IPS-18a (cell line): ENCODE results near the gene BCAM.

Experiments used
- H3K27ac ChIP-seq: one replicate; pipeline ENCODE4 v1.5.1; 2013; ENCODE audit warnings: low read length
- H3K27me3 ChIP-seq: one replicate; pipeline ENCODE4 v1.6.1; 2013; ENCODE audit warnings: mild to moderate bottlenecking, low read length; ENCODE audit not compliant: control insufficient read depth, insufficient read depth
- H3K36me3 ChIP-seq: one replicate; pipeline ENCODE4 v1.6.1; 2013; ENCODE audit warnings: low read depth, low read length; ENCODE audit not compliant: control insufficient read depth
- H3K4me1 ChIP-seq: one replicate; pipeline ENCODE4 v1.6.1; 2013; ENCODE audit warnings: low read depth, low read length; ENCODE audit not compliant: control insufficient read depth
- H3K4me3 ChIP-seq: one replicate; pipeline ENCODE4 v1.5.1; 2013; ENCODE audit warnings: low read length
- H3K9ac ChIP-seq: one replicate; pipeline ENCODE4 v1.6.1; 2013; ENCODE audit warnings: mild to moderate bottlenecking, low read length, moderate library complexity
- H3K9me3 ChIP-seq: one replicate; pipeline ENCODE4 v1.6.1; 2013; ENCODE audit warnings: low read depth, low read length; ENCODE audit not compliant: control insufficient read depth

BCAM gene

DNA sequence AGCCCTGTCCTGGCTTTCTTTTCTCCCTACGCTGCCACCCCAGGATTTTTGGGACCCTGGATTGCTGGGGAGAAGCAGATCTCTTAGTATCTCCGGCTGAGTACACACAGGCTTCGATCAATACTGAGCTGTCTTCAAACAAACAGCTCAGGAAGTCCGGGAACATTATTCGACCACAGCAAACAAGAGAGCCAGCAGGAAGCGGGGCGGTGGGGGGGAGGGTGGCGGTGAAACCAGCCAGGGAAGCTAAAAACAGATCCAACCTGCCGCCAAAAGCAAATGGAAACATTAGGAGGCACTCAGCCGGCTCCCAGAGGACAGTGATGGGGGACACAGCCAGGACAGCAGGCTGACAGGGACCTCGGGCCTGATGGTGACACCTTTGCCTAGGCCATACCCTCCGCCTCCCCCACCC is 12.2 kb upstream of the BCAM start:
- no peak overlapping the region for H3K27ac ChIP-seq
- no peaks in the 10 kb centered on the region for H3K27me3 ChIP-seq

DNA sequence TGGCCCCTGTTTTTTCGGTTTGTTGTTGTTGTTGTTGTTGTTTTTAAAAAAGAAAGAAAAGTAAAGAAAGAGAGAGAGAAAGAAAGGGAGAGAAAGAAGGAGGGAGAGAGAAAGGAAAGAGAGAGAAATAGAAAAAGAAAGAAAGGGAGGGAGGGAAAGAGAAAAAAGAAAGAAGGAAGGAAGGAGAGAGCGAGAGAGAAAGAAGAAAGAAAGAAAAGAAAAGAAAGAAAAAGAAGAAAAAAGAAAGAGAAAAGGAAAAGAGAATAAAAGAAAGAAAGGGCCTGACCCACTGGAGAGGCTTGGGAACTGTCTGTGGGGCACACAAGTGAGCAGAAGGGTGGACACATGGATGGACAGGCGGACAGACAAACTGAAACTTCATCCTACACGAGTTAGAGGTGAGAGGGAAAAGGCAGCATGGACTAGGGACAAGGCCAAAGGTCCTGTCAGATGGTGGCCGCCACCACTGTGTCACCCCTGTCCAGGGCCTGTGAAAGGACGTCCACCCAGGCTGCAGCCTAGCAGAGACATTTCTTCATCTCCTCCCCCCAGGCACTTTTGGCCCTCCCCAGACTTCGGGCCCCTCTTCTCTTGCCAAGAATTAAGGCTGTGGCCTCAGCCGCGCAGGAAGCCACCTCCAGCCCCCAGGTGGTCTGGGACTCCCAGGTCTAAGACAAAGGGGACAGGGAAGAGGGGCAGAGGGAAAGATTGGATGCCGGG is 9.1 kb upstream of the BCAM start:
- no peak overlapping the region for H3K9ac ChIP-seq
- no peaks in the 10 kb centered on the region for H3K36me3 ChIP-seq
- H3K4me1 ChIP-seq = peaks cover 13% of the 10 kb centered on the region
- no peak overlapping the region for H3K4me3 ChIP-seq
- H3K27ac ChIP-seq = no peak overlapping the region
- H3K9me3 ChIP-seq = no peaks in the 10 kb centered on the region
- H3K27me3 ChIP-seq = peaks cover 23% of the 10 kb centered on the region

More for the DNA sequence above, 12.2 kb upstream of the BCAM start:
- Histone ChIP-seq H3K9ac (no peak overlapping the region), H3K4me3 (no peak overlapping the region), H3K4me1 (peaks cover 13% of the 10 kb centered on the region), H3K36me3 (peaks cover 10% of the 10 kb centered on the region), H3K9me3 (no peaks in the 10 kb centered on the region)

DNA sequence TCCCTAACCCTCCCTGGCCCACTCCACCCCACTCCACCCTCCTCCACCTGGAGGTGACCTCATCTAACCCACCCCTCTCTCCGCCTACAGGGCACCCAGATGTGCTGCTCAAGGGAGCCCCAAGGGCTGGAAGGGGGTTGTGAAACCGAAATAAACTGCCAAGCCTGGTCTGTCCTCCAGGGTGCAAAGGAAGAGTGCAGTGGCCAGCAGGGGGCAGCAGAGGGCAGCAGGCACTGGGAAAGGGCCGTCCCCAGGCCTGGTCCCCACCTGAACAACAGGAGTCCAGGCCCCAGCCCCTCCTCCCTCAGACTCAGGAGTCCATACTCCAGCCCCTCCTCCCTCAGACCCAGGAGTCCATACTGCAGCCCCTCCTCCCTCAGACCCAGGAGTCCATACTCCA is 8.4 kb upstream of the BCAM start:
- H3K27me3 ChIP-seq = peaks cover 29% of the 10 kb centered on the region
- H3K36me3 ChIP-seq = no peaks in the 10 kb centered on the region
- H3K4me1 ChIP-seq = peaks cover 13% of the 10 kb centered on the region
- H3K4me3 ChIP-seq = no peak overlapping the region
- no peaks in the 10 kb centered on the region for H3K9me3 ChIP-seq
- no peak overlapping the region for H3K27ac ChIP-seq
- no peak overlapping the region for H3K9ac ChIP-seq

GRCh38 chr19:44803442-44804428 is 5.2 kb upstream of the BCAM start:
- Histone ChIP-seq H3K27me3 (peaks cover 29% of the 10 kb centered on the region), H3K36me3 (no peaks in the 10 kb centered on the region)

DNA sequence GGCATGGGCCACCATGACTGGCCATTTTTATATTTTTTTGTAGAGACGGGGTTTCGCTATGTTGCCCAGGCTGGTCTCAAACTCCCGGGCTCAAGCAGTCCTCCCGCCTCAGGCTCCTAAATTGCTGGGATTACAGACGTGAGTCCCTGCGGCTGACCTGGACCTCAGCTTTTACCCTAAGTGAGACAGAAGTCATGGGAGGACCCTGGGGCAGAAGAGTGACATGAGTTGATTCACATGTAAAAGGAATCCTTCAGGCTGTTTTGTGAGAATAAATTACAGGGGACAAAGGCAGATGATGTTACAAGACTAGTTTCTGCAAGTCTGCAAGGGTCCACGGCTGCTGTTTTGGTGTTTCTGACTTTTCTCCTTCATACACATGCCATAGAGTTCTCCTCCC is 2.6 kb upstream of the BCAM start:
- Histone ChIP-seq H3K9me3 (no peaks in the 10 kb centered on the region), H3K4me3 (no peak overlapping the region), H3K36me3 (no peaks in the 10 kb centered on the region), H3K9ac (no peak overlapping the region), H3K4me1 (peaks cover 22% of the 10 kb centered on the region), H3K27ac (no peak overlapping the region), H3K27me3 (peaks cover 36% of the 10 kb centered on the region)

More at GRCh38 chr19:44803442-44804428, 5.2 kb upstream of the BCAM start:
- no peak overlapping the region for H3K27ac ChIP-seq
- H3K9ac ChIP-seq = no peak overlapping the region
- H3K4me3 ChIP-seq = no peak overlapping the region
- H3K9me3 ChIP-seq = no peaks in the 10 kb centered on the region
- H3K4me1 ChIP-seq = peaks cover 14% of the 10 kb centered on the region

DNA sequence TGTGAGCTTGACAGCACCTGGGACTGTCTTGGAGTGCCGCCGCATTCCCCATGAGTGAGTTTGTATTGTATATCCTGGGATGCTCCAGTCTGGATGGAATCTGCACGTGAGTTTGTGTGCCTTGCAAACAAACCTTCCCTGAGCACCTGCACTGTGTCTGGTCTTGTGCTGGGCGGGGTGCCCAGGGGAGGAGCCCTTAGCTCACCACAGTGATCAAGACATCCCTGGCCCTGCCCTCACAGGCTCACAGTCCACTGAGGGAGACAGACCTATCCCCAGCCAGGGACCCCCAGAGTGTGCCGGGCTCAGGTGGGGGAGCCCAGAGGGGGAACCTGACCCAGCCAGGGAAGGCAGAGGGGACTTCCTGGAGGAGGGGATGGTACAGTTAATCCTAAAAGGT is 1.7 kb upstream of the BCAM start:
- H3K9ac ChIP-seq = no peak overlapping the region
- H3K27ac ChIP-seq = no peak overlapping the region
- H3K27me3 ChIP-seq = peaks cover 43% of the 10 kb centered on the region
- H3K4me1 ChIP-seq = peaks cover 22% of the 10 kb centered on the region
- no peak overlapping the region for H3K4me3 ChIP-seq
- H3K9me3 ChIP-seq = no peaks in the 10 kb centered on the region
- no peaks in the 10 kb centered on the region for H3K36me3 ChIP-seq

GRCh38 chr19:44807652-44808462 is 1.0 kb upstream of the BCAM start:
- Histone ChIP-seq H3K27me3 (peaks cover 38% of the 10 kb centered on the region), H3K4me3 (peak overlapping the region; percentile 76), H3K9ac (no peak overlapping the region), H3K9me3 (no peaks in the 10 kb centered on the region), H3K36me3 (no peaks in the 10 kb centered on the region), H3K4me1 (peaks cover 22% of the 10 kb centered on the region), H3K27ac (no peak overlapping the region)

DNA sequence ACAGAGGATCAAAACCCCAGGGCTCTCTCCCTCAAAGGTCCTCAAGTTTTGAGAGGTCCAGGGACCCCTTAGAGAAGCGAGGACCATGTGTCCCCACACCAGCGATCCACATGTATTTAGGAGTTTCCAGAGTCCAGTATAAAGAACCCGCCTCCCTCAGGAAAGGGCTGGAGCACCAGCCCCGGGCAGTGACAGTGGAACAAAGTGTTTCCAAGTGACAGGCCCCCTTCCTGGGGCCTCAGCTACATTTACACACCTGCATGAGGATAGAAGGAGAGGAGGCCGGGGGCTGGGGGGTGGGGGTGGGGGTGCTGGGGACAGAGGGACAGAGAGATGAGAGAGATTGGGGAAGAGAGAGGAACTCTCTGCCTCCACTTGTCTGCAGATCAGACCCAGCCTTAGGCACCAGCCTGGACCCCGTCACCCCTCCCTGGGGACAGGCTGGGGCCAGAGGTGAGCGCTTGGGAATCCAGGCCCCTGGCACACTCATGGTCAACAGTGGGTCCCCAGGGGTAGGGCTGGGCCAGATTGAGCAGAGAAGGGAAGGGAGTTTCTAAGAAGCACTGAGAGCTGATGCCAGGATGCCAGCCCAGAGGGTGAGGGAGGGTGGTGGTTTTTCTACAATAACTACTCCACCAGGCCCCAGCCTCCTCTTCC is 802 bp downstream of the BCAM start:
- no peaks in the 10 kb centered on the region for H3K9me3 ChIP-seq
- H3K36me3 ChIP-seq = peaks cover 7% of the 10 kb centered on the region
- H3K9ac ChIP-seq = peak overlapping the region; percentile 58
- no peak overlapping the region for H3K27ac ChIP-seq
- peaks cover 22% of the 10 kb centered on the region for H3K4me1 ChIP-seq
- H3K4me3 ChIP-seq = peak overlapping the region; percentile 76
- peaks cover 21% of the 10 kb centered on the region for H3K27me3 ChIP-seq

DNA sequence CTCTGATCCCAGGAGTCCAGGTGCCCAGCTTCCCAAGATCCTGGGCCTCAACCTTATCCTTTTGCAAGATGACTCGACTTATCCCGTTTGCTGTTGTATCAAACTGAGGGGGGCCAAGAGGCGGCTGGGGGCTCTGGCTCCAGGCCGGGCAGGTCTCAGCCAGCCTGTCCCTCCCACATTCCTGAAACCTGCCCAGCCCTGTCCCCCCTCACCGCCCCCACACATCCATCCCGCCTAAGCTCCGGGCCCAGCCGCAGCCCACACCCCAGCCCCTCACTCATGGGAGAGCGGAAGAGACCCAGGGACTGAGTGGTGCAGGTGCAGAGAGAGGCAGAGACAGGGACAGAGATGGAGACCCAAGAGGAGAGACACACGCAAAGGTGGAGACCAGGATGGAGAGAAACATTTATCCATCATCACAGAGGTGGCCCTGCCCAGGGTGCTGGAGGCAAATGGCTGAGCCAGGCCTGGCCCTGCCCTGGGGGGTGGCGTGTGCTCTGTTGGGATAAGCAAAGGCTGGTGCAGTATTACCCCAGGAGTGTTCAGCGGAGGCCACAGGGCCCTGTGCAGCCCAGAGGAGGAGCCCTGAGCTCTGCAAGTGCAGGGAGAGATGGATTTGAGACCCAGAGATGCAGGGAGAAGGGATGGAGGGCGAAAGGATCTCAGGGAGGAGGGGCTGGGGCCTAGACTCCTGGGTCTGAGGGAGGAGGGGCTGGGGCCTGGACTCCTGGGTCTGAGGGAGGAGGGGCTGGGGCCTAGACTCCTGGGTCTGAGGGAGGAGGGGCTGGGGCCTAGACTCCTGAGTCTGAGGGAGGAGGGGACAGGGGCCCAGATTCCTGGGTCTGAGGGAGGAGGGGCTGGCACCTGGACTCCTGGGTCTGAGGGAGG is 1.6 kb downstream of the BCAM start:
- H3K36me3 ChIP-seq = peaks cover 12% of the 10 kb centered on the region
- no peak overlapping the region for H3K9ac ChIP-seq
- H3K4me3 ChIP-seq = no peak overlapping the region
- H3K27ac ChIP-seq = no peak overlapping the region
- no peaks in the 10 kb centered on the region for H3K9me3 ChIP-seq
- H3K27me3 ChIP-seq = peaks cover 14% of the 10 kb centered on the region
- peaks cover 22% of the 10 kb centered on the region for H3K4me1 ChIP-seq

- no peak overlapping the region for H3K4me3 ChIP-seq
- H3K4me1 ChIP-seq = peaks cover 22% of the 10 kb centered on the region
- H3K9me3 ChIP-seq = no peaks in the 10 kb centered on the region
- peaks cover 14% of the 10 kb centered on the region for H3K27me3 ChIP-seq
- H3K36me3 ChIP-seq = peaks cover 12% of the 10 kb centered on the region
- H3K9ac ChIP-seq = no peak overlapping the region
- H3K27ac ChIP-seq = no peak overlapping the region
These were observed 2.2 kb downstream of the BCAM start for GRCh38 chr19:44811122-44811419.
